ENCODE measurements around the gene PTPRG. TPM values are rescaled to one million over a fixed set of nuclear protein-coding genes. Genes with fewer than 3 reads are reported as not detected.
A peak's percentile ranks its signal among the peaks of the same experiment; 100 is the strongest.

The PTPRG gene
- total and polyA plus RNA-seq, 2 experiments from 2014 or later: 24.4 to 131 TPM

DNA sequence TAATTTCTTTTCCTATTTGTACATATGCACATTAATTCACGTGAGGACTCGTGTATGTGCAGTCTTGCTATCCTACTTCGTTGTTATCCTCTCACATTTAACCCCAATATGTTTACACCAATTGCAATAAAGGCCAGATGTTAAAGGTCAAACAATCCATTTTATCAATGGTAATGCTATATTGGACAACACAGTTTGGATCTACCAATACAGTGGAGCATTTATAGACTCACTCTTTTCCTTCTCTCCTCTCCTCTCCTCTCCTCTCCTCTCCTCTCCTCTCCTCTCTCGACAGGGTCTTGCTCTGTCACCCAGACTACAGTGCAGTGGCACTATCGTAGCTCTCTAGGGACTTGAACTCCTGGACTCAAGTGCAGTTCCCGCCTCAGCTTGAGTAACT is 324.0 kb downstream of the PTPRG start:
- Histone ChIP-seq H3K4me3 (no peak overlapping the region), H2AFZ (no peak overlapping the region), H3K36me3 (ENCODE audit: insufficient read depth) (no peaks in the 10 kb centered on the region), H3K27ac (ENCODE audit: low read depth) (no peak overlapping the region), H3K9me2 (ENCODE audit: insufficient read depth) (0 out of 2 replicates have a peak, but pooled peaks cover 3% of the 10 kb centered on the region), H3F3A (replicated peaks; ENCODE audit: low read depth) (no peaks in the 10 kb centered on the region), H3K4me2 (no peak overlapping the region), H3K79me2 (replicated peaks; ENCODE audit: insufficient read depth) (peaks cover 91% of the 10 kb centered on the region), H3K27me3 (ENCODE audit: insufficient read depth) (no peaks in the 10 kb centered on the region), H3K4me1 (ENCODE audit: insufficient read depth) (peaks cover 77% of the 10 kb centered on the region), H4K20me1 (replicated peaks; ENCODE audit: insufficient read depth) (no peaks in the 10 kb centered on the region)
- Mint-ChIP-seq H3K4me3 (no peak overlapping the region), H3K4me1 (peaks cover 84% of the 10 kb centered on the region), H3K9me3 (no peaks in the 10 kb centered on the region; the same call in 2 of the 3 replicates), H3K27me3 (ENCODE audit: insufficient read depth, low read depth, poor library complexity) (peaks cover 2% of the 10 kb centered on the region), H3K36me3 (ENCODE audit: low read depth) (no peaks in the 10 kb centered on the region), H3K27ac (no peak overlapping the region)
- no peak for TF ChIP-seq EZH2 (IDR thresholded peaks at IDR 0.05; ENCODE audit: low read depth, unreplicated experiment)
- TF ChIP-seq CREB1 (CRISPR knock-in tag; IDR thresholded peaks at IDR 0.05; ENCODE audit: low read depth): no peak
- TF ChIP-seq, protein P1, sequence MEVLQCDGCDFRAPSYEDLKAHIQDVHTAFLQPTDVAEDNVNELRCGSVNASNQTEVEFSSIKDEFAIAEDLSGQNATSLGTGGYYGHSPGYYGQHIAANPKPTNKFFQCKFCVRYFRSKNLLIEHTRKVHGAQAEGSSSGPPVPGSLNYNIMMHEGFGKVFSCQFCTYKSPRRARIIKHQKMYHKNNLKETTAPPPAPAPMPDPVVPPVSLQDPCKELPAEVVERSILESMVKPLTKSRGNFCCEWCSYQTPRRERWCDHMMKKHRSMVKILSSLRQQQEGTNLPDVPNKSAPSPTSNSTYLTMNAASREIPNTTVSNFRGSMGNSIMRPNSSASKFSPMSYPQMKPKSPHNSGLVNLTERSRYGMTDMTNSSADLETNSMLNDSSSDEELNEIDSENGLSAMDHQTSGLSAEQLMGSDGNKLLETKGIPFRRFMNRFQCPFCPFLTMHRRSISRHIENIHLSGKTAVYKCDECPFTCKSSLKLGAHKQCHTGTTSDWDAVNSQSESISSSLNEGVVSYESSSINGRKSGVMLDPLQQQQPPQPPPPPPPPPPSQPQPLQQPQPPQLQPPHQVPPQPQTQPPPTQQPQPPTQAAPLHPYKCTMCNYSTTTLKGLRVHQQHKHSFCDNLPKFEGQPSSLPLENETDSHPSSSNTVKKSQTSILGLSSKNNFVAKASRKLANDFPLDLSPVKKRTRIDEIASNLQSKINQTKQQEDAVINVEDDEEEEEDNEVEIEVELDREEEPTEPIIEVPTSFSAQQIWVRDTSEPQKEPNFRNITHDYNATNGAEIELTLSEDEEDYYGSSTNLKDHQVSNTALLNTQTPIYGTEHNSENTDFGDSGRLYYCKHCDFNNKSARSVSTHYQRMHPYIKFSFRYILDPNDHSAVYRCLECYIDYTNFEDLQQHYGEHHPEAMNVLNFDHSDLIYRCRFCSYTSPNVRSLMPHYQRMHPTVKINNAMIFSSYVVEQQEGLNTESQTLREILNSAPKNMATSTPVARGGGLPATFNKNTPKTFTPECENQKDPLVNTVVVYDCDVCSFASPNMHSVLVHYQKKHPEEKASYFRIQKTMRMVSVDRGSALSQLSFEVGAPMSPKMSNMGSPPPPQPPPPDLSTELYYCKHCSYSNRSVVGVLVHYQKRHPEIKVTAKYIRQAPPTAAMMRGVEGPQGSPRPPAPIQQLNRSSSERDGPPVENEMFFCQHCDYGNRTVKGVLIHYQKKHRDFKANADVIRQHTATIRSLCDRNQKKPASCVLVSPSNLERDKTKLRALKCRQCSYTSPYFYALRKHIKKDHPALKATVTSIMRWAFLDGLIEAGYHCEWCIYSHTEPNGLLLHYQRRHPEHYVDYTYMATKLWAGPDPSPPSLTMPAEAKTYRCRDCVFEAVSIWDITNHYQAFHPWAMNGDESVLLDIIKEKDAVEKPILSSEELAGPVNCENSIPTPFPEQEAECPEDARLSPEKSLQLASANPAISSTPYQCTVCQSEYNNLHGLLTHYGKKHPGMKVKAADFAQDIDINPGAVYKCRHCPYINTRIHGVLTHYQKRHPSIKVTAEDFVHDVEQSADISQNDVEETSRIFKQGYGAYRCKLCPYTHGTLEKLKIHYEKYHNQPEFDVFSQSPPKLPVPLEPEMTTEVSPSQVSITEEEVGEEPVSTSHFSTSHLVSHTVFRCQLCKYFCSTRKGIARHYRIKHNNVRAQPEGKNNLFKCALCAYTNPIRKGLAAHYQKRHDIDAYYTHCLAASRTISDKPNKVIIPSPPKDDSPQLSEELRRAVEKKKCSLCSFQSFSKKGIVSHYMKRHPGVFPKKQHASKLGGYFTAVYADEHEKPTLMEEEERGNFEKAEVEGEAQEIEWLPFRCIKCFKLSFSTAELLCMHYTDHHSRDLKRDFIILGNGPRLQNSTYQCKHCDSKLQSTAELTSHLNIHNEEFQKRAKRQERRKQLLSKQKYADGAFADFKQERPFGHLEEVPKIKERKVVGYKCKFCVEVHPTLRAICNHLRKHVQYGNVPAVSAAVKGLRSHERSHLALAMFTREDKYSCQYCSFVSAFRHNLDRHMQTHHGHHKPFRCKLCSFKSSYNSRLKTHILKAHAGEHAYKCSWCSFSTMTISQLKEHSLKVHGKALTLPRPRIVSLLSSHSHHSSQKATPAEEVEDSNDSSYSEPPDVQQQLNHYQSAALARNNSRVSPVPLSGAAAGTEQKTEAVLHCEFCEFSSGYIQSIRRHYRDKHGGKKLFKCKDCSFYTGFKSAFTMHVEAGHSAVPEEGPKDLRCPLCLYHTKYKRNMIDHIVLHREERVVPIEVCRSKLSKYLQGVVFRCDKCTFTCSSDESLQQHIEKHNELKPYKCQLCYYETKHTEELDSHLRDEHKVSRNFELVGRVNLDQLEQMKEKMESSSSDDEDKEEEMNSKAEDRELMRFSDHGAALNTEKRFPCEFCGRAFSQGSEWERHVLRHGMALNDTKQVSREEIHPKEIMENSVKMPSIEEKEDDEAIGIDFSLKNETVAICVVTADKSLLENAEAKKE (CRISPR knock-in tag; IDR thresholded peaks at IDR 0.05): no peak
- TF ChIP-seq NANOG (IDR thresholded peaks at IDR 0.05; ENCODE audit: borderline replicate concordance): no peak
- no peak for ATAC-seq
- no peak for DNase-seq (ENCODE audit: low spot score)

DNA sequence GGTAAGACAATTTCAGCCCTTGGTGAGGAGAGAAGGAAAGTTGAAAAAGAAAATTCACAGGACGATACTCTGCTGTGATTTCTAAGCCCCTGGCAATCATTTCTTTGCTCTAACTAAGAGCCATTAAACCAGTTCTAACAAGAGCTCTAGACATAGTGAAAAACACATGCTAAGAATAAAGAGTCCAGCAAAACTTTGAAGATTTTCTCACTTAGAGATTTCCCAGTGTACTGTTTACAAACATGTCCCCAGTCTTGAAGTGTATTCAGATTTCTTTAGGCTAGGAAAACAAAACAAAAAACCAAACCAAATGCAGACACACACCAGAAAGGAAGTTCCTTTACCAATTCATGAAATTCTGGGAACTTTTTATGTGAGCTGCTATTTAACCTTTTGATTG is 325.8 kb downstream of the PTPRG start:
- no peak overlapping the region for H3K27ac ChIP-seq (ENCODE audit: low read depth)
- H3K79me2 ChIP-seq (replicated peaks; ENCODE audit: insufficient read depth): peaks cover 89% of the 10 kb centered on the region
- H3K36me3 ChIP-seq (ENCODE audit: insufficient read depth): no peaks in the 10 kb centered on the region
- Mint-ChIP-seq H3K27ac (peak overlapping the region; percentile 20; the same call in 1 of the 2 replicates), H3K36me3 (ENCODE audit: low read depth) (no peaks in the 10 kb centered on the region), H3K4me3 (no peak overlapping the region), H3K27me3 (ENCODE audit: insufficient read depth, low read depth, poor library complexity) (peaks cover 2% of the 10 kb centered on the region), H3K4me1 (peaks cover 78% of the 10 kb centered on the region), H3K9me3 (no peaks in the 10 kb centered on the region; the same call in 2 of the 3 replicates)
- peaks cover 73% of the 10 kb centered on the region for H3K4me1 ChIP-seq (ENCODE audit: insufficient read depth)
- H3K4me3 ChIP-seq: no peak overlapping the region
- ATAC-seq (no peak), DNase-seq (ENCODE audit: low spot score) (no peak)
- H3K9me2 ChIP-seq (ENCODE audit: insufficient read depth): 0 out of 2 replicates have a peak, but pooled peaks cover 3% of the 10 kb centered on the region
- H4K20me1 ChIP-seq (replicated peaks; ENCODE audit: insufficient read depth): no peaks in the 10 kb centered on the region
- no peaks in the 10 kb centered on the region for H3F3A ChIP-seq (replicated peaks; ENCODE audit: low read depth)
- 0 out of 2 replicates have a peak overlapping the region, but pooled peaks have one; percentile 4 for H3K4me2 ChIP-seq
- H3K27me3 ChIP-seq (ENCODE audit: insufficient read depth): no peaks in the 10 kb centered on the region
- no peak overlapping the region for H2AFZ ChIP-seq
- TF ChIP-seq POLR2AphosphoS5 (IDR thresholded peaks at IDR 0.05; ENCODE audit: low read depth) (no peak), ZNF114 (CRISPR knock-in tag; IDR thresholded peaks at IDR 0.05) (no peak), NANOG (IDR thresholded peaks at IDR 0.05; ENCODE audit: borderline replicate concordance) (no peak), EZH2phosphoT487 (IDR thresholded peaks at IDR 0.05; ENCODE audit: unreplicated experiment) (no peak), CREB1 (CRISPR knock-in tag; IDR thresholded peaks at IDR 0.05; ENCODE audit: low read depth) (no peak), EZH2 (IDR thresholded peaks at IDR 0.05; ENCODE audit: low read depth, unreplicated experiment) (no peak), STAT1 (IDR thresholded peaks at IDR 0.05; ENCODE audit: unreplicated experiment) (no peak), JUNB (IDR thresholded peaks at IDR 0.05; ENCODE audit: unreplicated experiment) (no peak)

Measured in GM23338 (cell line).